HG03139 (cell line): ENCODE measurements around the gene IMPG2.
"Not testable (repeated sequence)": the region's sequence is repeated elsewhere in the genome, so short reads cannot be mapped to it uniquely, and the experiment has no call there.

Experiments used
- ATAC-seq: cut with Tn5 transposase; IDR thresholded peaks from one replicate; pipeline ENCODE4 v1.9.1; 2021; ENCODE audit not compliant: unreplicated experiment

IMPG2 gene

GRCh38 chr3:101320475-101320874 lies at the start of gene IMPG2:
Gene IMPG2, minus strand, starts transcription at chr3:101320575. Its CDS starts 203 bp downstream, at chr3:101320372.
- no peak for ATAC-seq

GRCh38 chr3:101362406-101362805 lies 42.0 kb upstream of the IMPG2 start:
- ATAC-seq, result no peak

- ATAC-seq, result no peak
Observed at GRCh38 chr3:101351829-101352228, 31.5 kb upstream of the IMPG2 start.

- no peak for ATAC-seq
Observed at GRCh38 chr3:101340591-101340990, 20.2 kb upstream of the IMPG2 start.

GRCh38 chr3:101333883-101334282 lies 13.5 kb upstream of the IMPG2 start:
- no peak for ATAC-seq

- no peak for ATAC-seq
Observed at GRCh38 chr3:101329016-101329673, 8.8 kb upstream of the IMPG2 start.

- ATAC-seq, result no peak
Observed at GRCh38 chr3:101325393-101326134, 5.2 kb upstream of the IMPG2 start.

GRCh38 chr3:101319531-101319930 lies 844 bp downstream of the IMPG2 start:
- no peak for ATAC-seq

GRCh38 chr3:101312545-101312944 lies 7.8 kb downstream of the IMPG2 start:
- no peak for ATAC-seq

- ATAC-seq, result no peak
Observed at GRCh38 chr3:101311676-101312075, 8.7 kb downstream of the IMPG2 start.

GRCh38 chr3:101310978-101311375 lies 9.4 kb downstream of the IMPG2 start:
- ATAC-seq, result no peak

- ATAC-seq, result not testable (repeated sequence)
Observed at GRCh38 chr3:101308147-101308772, 12.1 kb downstream of the IMPG2 start.

GRCh38 chr3:101303836-101304235 lies 16.5 kb downstream of the IMPG2 start:
- ATAC-seq, result no peak

GRCh38 chr3:101303089-101303731 lies 17.2 kb downstream of the IMPG2 start:
- no peak for ATAC-seq

GRCh38 chr3:101300073-101300472 lies 20.3 kb downstream of the IMPG2 start:
- ATAC-seq, result no peak

GRCh38 chr3:101292027-101292426 lies 28.3 kb downstream of the IMPG2 start:
- no peak for ATAC-seq

- ATAC-seq, result no peak
Observed at GRCh38 chr3:101288294-101288693, 32.1 kb downstream of the IMPG2 start.

GRCh38 chr3:101284757-101285156 lies 35.6 kb downstream of the IMPG2 start:
- no peak for ATAC-seq

- no peak for ATAC-seq
Observed at GRCh38 chr3:101281521-101282030, 38.8 kb downstream of the IMPG2 start.

- ATAC-seq, result no peak
Observed at GRCh38 chr3:101279765-101280385, 40.5 kb downstream of the IMPG2 start.

- ATAC-seq, result no peak
Observed at GRCh38 chr3:101279162-101279561, 41.2 kb downstream of the IMPG2 start.
